Activated naive CD8-positive, alpha-beta T cell treated with anti-CD3 and anti-CD28 coated beads, Interleukin-2, amount 50 U/mL, for 24 hours (primary cell): Measurements from ENCODE around the gene MXRA7.
"Not testable (repeated sequence)": the region's sequence is repeated elsewhere in the genome, so short reads cannot be mapped to it uniquely, and the experiment has no call there.

Source experiments
- ATAC-seq: fragments of 150-1000 bp; cut with Tn5 transposase; one replicate; pipeline ENCODE4 v1.10.0; 2021
- DNase-seq: peaks from one replicate; pipeline ENCODE4 v3.0.0; 2021
- H3K27ac Mint-ChIP-seq: one replicate; pipeline ENCODE4 v1.8.0; 2021; ENCODE audit warnings: mild to moderate bottlenecking, mixed read lengths
- H3K27me3 Mint-ChIP-seq: one replicate; pipeline ENCODE4 v1.8.0; 2021; ENCODE audit warnings: mixed read lengths
- H3K36me3 Mint-ChIP-seq: one replicate; pipeline ENCODE4 v1.8.0; 2021; ENCODE audit warnings: low read depth, mixed read lengths
- H3K4me1 Mint-ChIP-seq: one replicate; pipeline ENCODE4 v1.8.0; 2021; ENCODE audit warnings: mixed read lengths
- H3K4me3 Mint-ChIP-seq: one replicate; pipeline ENCODE4 v1.8.0; 2021; ENCODE audit warnings: mild to moderate bottlenecking, moderate library complexity, mixed read lengths
- H3K9me3 Mint-ChIP-seq: one replicate; pipeline ENCODE4 v1.8.0; 2021; ENCODE audit warnings: mixed read lengths

Gene MXRA7

DNA sequence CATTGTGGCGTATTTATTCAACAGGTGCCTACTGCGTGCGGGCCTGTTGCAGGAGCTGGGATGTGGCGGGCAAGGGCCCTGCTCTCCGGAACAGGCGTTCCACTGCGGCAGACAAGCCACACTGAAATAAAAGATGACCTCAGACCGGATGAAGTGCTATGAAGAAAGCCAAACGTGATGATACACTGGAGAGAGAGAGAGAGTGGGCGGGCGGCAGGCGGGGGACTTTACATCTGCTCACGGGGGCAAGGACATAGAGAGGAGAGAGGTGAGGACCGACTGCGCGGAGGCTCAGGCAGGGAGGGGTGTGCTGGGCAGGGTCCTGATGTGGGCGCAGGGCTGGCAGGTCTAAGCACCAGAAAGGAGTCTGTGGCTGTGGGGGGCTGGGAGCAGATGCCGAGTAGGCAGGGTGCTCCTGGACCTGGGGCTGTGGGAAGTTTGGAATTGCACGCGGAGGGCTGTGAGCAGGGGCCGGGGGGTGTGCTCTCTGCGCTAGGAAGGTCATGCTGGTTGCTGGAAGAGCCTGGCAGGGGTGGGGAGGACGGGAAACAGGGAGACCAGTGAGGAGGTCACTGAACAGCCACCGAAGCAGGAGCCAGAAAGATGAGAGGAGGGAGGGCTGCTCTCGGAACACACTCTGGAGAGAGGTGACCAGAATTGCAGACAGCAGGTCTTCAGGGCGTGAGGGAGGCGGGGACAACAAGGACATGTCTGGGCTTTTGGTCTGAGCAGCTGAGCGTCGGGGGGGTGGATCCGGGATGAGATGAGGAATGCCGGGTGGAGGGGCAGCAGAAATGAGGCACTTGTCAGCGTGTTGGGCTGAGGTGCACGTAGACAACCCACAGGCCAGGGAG lies 9.9 kb downstream of the MXRA7 start:
- peak; percentile 33 for ATAC-seq
- Mint-ChIP-seq H3K9me3 (no peaks in the 10 kb centered on the region), H3K27ac (no peak overlapping the region), H3K4me3 (no peak overlapping the region), H3K27me3 (no peaks in the 10 kb centered on the region), H3K36me3 (no peaks in the 10 kb centered on the region), H3K4me1 (peaks cover 3% of the 10 kb centered on the region)
- DNase-seq = no peak

GRCh38 chr17:76700270-76700616 lies 10.5 kb downstream of the MXRA7 start:
- DNase-seq (no peak), ATAC-seq (no peak)
- Mint-ChIP-seq H3K27me3 (no peaks in the 10 kb centered on the region), H3K4me1 (peaks cover 3% of the 10 kb centered on the region), H3K27ac (no peak overlapping the region), H3K4me3 (no peak overlapping the region), H3K36me3 (no peaks in the 10 kb centered on the region), H3K9me3 (no peaks in the 10 kb centered on the region)

DNA sequence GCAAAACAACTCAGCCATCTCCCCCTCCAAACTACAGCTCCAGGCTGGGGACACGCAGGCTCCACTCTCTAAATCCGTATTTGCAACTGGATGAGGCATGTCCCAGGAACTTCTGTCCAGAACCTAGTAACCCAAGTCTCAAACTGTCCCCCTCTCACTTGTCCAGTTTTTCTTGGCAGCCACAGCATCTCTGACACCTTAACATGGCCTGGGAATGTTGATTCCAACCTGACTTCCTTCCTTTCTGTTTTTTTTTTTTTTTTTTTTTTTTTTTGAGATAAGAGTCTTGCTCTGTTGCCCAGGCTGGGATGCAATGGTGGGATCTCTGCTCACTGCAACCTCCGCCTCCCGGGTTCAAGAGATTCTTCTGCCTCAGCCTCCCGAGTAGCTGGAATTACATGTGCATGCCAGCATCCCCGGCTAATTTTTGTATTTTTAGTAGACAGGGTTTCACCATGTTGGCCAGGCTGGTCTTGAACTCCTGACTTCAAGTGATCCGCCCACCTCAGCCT lies 12.2 kb downstream of the MXRA7 start:
- not testable (repeated sequence) for H3K4me1 Mint-ChIP-seq, ATAC-seq, H3K9me3 Mint-ChIP-seq, H3K27ac Mint-ChIP-seq, H3K27me3 Mint-ChIP-seq, H3K36me3 Mint-ChIP-seq, DNase-seq, H3K4me3 Mint-ChIP-seq

DNA sequence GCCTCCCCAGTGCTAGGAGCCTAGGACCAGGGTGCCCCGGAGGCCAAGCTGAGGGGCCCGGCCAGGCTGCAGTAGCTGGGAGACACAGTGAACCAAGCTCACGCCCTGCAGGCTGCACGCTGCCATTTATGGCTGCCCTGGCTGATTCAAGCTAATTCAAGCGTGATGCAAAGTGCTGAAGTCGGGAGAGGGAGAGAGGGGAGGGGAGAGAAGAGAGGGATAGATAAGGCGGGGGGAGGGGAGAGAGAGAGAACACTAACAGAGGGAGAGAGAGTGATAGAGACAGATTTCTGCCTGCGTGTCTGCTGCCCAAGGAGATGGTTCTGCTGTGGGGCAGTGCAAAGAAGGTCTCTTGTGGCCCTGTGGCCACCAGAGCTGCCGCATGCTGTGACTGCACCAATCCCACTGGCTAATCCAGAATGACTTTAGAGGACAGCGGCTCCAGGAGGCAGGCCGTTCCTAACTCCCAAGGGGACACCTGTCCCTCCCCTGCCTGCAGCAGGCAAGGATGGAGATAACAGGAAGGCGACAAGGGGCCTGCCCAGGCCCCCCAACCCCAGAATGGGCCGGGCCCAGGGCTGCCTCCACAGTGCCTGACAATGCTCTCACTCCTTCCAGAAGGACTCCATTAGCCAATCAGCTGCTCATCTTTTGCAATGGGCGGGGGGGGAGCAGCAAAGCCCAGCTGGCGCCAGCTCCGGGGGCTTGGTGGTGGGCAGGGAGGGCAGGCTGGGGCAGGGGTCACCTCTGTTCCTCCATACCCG lies 12.9 kb downstream of the MXRA7 start:
- no peak overlapping the region for H3K4me3 Mint-ChIP-seq
- H3K4me1 Mint-ChIP-seq = peaks cover 3% of the 10 kb centered on the region
- no peak overlapping the region for H3K27ac Mint-ChIP-seq
- no peak for ATAC-seq
- no peaks in the 10 kb centered on the region for H3K36me3 Mint-ChIP-seq
- no peaks in the 10 kb centered on the region for H3K9me3 Mint-ChIP-seq
- H3K27me3 Mint-ChIP-seq = no peaks in the 10 kb centered on the region
- no peak for DNase-seq

GRCh38 chr17:76696763-76697701 lies 13.7 kb downstream of the MXRA7 start:
- Mint-ChIP-seq H3K36me3 (no peaks in the 10 kb centered on the region), H3K4me3 (no peak overlapping the region), H3K27ac (no peak overlapping the region), H3K4me1 (peaks cover 3% of the 10 kb centered on the region), H3K27me3 (no peaks in the 10 kb centered on the region), H3K9me3 (no peaks in the 10 kb centered on the region)
- DNase-seq = no peak
- ATAC-seq = no peak

DNA sequence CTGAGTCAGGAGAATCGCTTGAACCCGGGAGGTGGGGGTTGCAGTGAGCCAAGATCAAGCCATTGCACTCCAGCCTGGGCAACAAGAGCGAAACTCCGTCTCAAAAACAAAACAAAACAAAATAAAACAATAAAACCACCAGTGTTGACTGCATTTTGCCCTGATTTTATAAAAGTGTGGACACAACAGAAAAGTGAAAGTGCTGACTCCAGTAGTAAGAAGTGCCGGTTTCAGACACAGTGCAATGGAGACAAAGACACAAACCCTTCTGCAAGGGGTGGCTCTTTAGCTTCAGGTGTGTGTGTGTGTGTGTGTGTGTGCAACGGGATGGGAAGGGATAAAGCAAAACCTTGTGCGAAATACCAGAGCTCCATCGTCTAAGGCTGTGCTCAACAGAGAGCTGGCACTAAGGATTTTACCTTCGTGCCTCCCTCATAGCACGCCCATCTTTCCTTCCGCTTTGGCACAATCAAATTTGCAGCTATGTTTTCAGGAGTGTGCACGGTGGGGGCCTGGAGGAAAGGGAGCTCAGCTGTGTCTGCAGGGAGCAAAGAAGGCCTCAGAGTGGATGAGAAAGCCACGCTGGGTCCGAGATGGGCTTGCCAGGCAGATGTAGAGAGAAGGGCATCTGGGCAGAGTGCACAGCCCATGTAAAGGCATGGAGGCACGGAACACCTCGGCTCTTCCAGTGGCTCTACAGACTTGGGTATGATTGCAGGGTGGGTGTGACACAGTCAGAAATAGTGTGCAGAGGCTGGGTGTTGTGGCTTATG lies 15.5 kb downstream of the MXRA7 start:
- DNase-seq (no peak), ATAC-seq (no peak)
- H3K27me3 Mint-ChIP-seq = no peaks in the 10 kb centered on the region
- no peaks in the 10 kb centered on the region for H3K36me3 Mint-ChIP-seq
- H3K4me1 Mint-ChIP-seq = no peaks in the 10 kb centered on the region
- no peaks in the 10 kb centered on the region for H3K9me3 Mint-ChIP-seq
- H3K4me3 Mint-ChIP-seq = no peak overlapping the region
- H3K27ac Mint-ChIP-seq = no peak overlapping the region

DNA sequence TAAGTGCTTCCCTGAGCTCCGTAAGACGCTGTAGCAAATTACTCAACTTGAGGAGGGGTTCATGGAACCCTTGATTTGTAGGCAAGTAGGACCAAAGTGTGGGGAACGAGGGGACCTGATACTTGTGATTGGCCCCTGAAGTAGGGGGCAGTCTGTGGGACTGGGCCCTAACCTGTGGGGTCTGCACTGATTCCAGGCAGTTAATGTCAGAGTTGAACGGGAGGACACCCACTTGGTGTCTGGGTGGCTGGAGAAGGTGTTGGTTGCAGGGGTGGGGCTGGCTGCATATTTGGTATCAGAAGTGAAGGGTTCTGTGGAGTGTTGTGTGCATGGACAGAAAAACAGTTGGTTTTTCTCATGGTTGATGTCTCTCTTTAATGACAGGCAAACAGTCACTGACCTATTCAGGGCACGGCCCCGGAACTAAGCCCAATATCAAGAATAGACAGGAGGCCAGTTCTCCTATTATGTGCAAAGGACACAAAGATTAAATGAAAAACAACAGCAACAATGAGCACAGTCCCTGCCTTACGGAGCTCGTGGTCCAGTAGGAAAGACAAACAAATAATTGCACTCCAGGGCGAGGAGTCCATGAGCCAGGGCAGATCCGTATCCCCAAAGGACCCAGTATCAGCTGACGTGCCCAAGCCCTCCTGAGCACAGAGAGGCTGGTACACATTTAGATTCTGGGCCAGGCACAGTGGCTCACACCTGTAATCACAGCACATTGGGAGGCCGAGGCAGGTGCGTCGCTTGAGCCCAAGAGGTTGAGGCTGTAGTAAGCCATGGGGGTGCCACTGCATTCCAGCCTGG lies 19.2 kb downstream of the MXRA7 start:
- H3K27ac Mint-ChIP-seq = no peak overlapping the region
- H3K36me3 Mint-ChIP-seq = no peaks in the 10 kb centered on the region
- no peaks in the 10 kb centered on the region for H3K9me3 Mint-ChIP-seq
- ATAC-seq = no peak
- H3K27me3 Mint-ChIP-seq = no peaks in the 10 kb centered on the region
- H3K4me1 Mint-ChIP-seq = no peaks in the 10 kb centered on the region
- H3K4me3 Mint-ChIP-seq = no peak overlapping the region
- DNase-seq = no peak

- DNase-seq = no peak
- H3K36me3 Mint-ChIP-seq = no peaks in the 10 kb centered on the region
- no peaks in the 10 kb centered on the region for H3K4me1 Mint-ChIP-seq
- H3K27ac Mint-ChIP-seq = no peak overlapping the region
- H3K9me3 Mint-ChIP-seq = no peaks in the 10 kb centered on the region
- ATAC-seq = no peak
- H3K4me3 Mint-ChIP-seq = no peak overlapping the region
- H3K27me3 Mint-ChIP-seq = no peaks in the 10 kb centered on the region
Measured at GRCh38 chr17:76690596-76691280, 20.0 kb downstream of the MXRA7 start.

DNA sequence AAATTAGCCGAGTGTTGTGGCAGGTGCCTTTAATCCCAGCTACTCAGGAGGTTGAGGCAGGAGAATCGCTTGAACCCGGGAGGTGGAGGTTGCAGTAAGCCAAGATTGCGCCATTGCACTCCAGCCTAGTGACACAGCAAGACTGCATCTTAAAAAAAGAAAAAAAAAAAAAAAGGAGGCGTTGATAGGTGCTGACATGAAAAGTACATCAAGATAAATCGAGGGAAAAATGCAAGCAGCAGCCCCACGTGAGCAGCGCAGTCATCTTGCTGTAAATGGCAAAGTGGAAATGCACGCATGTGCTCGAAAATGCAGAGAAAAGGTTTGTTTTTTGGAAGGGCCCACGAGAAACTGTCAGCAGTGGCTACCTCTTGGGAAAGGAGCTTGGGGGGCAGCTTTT lies 20.9 kb downstream of the MXRA7 start:
- Mint-ChIP-seq H3K9me3 (no peaks in the 10 kb centered on the region), H3K4me1 (no peaks in the 10 kb centered on the region), H3K4me3 (no peak overlapping the region), H3K36me3 (no peaks in the 10 kb centered on the region), H3K27me3 (no peaks in the 10 kb centered on the region), H3K27ac (no peak overlapping the region)
- no peak for ATAC-seq
- DNase-seq = no peak

GRCh38 chr17:76688165-76688622 lies 22.6 kb downstream of the MXRA7 start:
- Mint-ChIP-seq H3K4me1 (no peaks in the 10 kb centered on the region), H3K36me3 (no peaks in the 10 kb centered on the region), H3K4me3 (no peak overlapping the region), H3K9me3 (no peaks in the 10 kb centered on the region), H3K27me3 (no peaks in the 10 kb centered on the region), H3K27ac (no peak overlapping the region)
- DNase-seq (no peak), ATAC-seq (no peak)

DNA sequence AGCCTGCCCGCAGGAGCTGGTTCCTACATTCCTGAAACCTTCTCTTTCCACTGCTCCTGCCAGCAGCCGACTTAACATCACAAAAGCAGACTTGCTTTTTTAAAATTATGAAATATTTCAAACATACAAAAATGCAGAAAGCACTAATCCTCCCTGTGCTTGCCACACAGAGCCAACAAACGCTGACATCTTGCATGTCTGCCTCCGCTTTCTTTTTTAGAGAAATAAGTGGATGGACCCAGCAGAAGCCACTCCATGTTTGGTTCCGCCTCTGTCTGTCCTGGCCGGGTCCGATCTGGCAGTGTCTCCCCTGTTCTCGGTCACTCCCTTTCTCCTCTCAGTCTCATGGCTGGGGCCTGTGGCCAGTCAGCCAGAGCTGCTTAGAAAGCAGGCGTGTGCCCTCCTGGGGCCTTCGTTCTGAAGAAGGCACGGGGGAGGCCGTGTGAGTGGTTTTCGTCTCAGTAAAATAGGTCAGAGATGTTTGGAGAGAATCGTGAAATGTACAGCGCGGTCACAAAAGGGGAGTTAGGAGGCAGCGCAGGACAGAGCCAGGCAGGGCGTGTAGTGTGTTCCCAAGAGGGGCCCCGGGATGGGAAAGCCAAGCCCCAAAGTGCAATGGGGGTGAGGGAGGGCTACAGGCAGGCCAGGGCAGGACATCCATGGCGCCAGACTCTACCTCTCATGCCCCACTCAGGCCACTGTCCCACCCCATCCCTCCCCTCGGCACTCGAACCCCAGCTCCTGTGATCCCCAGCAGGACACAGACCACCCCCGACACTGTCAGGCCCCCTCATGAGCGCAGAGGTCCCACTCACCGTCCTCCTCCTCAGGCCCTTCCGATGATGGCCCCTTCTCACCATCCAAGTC lies 23.2 kb downstream of the MXRA7 start:
- H3K36me3 Mint-ChIP-seq = no peaks in the 10 kb centered on the region
- H3K27ac Mint-ChIP-seq = no peak overlapping the region
- H3K4me1 Mint-ChIP-seq = no peaks in the 10 kb centered on the region
- no peaks in the 10 kb centered on the region for H3K27me3 Mint-ChIP-seq
- no peak overlapping the region for H3K4me3 Mint-ChIP-seq
- DNase-seq = no peak
- no peak for ATAC-seq
- H3K9me3 Mint-ChIP-seq = no peaks in the 10 kb centered on the region
